Esophagus muscularis mucosa (tissue), 4 donors: Measurements from ENCODE around the gene MTG2.

ENCODE experiments used
- CTCF ChIP-seq, 3 experiments: fragments of 200-600 bp in 2 of 3; fragments of 450-650 bp in 1 of 3; sonication (generic) in 2 of 3; IDR thresholded peaks; one replicate each; pipeline ENCODE4 v1.5.1; 2017 to 2019; ENCODE audit warnings: antibody characterized with exemption in 3 of 3, mild to moderate bottlenecking in 2 of 3, moderate library complexity in 1 of 3
- EP300 ChIP-seq: sonication (generic); formaldehyde crosslinking; IDR thresholded peaks from one replicate; pipeline ENCODE4 v1.6.1; 2017; ENCODE audit warnings: antibody characterized with exemption
- POLR2A ChIP-seq: fragments of 450-650 bp; IDR thresholded peaks from one replicate; pipeline ENCODE4 v1.6.1; 2017; ENCODE audit warnings: antibody characterized with exemption, moderate library complexity, mild to moderate bottlenecking, low read depth
- POLR2AphosphoS5 ChIP-seq, 2 donors: sonication (generic); formaldehyde crosslinking; IDR thresholded peaks; one replicate each; pipeline ENCODE4 v1.6.1; 2017; ENCODE audit warnings: antibody characterized with exemption in 2 of 2

- no peak for TF ChIP-seq CTCF (IDR thresholded peaks at IDR 0.05)
- TF ChIP-seq POLR2A = no peak
- no peak for TF ChIP-seq POLR2AphosphoS5 (IDR thresholded peaks at IDR 0.05)
- no peak for TF ChIP-seq EP300
These were observed 44.1 kb downstream of the MTG2 start for GRCh38 chr20:62226707-62227590.
